Upper lobe of left lung (tissue), 6 donors: ENCODE results near the gene HERC3. TPM values are rescaled to one million over a fixed set of nuclear protein-coding genes. Genes with fewer than 3 reads are reported as not detected.
A peak's percentile ranks its signal among the peaks of the same experiment; 100 is the strongest.

Source experiments
- ATAC-seq, 2 donors: fragments of 200-7000 bp; cut with Tn5 transposase; one replicate each; pipeline ENCODE4 v1.9.1; 2022; ENCODE audit warnings: mild to moderate bottlenecking in 2 of 2, moderate library complexity in 2 of 2; ENCODE audit not compliant: low FRiP score in 2 of 2
- DNase-seq, 2 donors: peaks; one replicate each; pipeline ENCODE4 v3.0.0-alpha.2; 2019 to 2020
- H3K27ac ChIP-seq, 4 donors: fragments of 200-600 bp; sonication (generic); one replicate each; pipeline ENCODE4 v1.5.1; 2016 to 2019
- H3K27me3 ChIP-seq, 4 donors: fragments of 200-600 bp; sonication (generic); one replicate each; pipeline ENCODE4 v1.5.1; 2017 to 2019
- H3K36me3 ChIP-seq, 4 donors: fragments of 200-600 bp; sonication (generic); one replicate each; pipeline ENCODE4 v1.5.1; 2016 to 2019
- H3K4me1 ChIP-seq, 4 donors: fragments of 200-600 bp; sonication (generic); one replicate each; pipeline ENCODE4 v1.5.1; 2018 to 2019
- H3K4me3 ChIP-seq, 4 donors: fragments of 200-600 bp; sonication (generic); one replicate each; pipeline ENCODE4 v1.5.1; 2017 to 2019; ENCODE audit warnings: mild to moderate bottlenecking in 2 of 4, moderate library complexity in 1 of 4
- H3K9me3 ChIP-seq, 4 donors: fragments of 200-600 bp; sonication (generic); one replicate each; pipeline ENCODE4 v1.5.1; 2018 to 2019
- CTCF ChIP-seq, 6 experiments: fragments of 450-650 bp in 4 of 6; fragments of 200-600 bp in 2 of 6; sonication (generic) in 2 of 6; IDR thresholded peaks; one replicate each; pipeline ENCODE4 v1.5.1; 2016 to 2019; ENCODE audit warnings: antibody characterized with exemption in 6 of 6
- EP300 ChIP-seq, 4 donors: sonication (generic); formaldehyde crosslinking; IDR thresholded peaks; one replicate each; pipeline ENCODE4 v1.5.1; 2017; ENCODE audit warnings: antibody characterized with exemption in 4 of 4, control low read depth in 2 of 4
- POLR2A ChIP-seq, 4 donors: fragments of 450-650 bp; IDR thresholded peaks; one replicate each; pipeline ENCODE4 v1.5.1; 2016 to 2017; ENCODE audit warnings: antibody characterized with exemption in 4 of 4, mild to moderate bottlenecking in 2 of 4
- POLR2AphosphoS5 ChIP-seq, 2 donors: sonication (generic); formaldehyde crosslinking; IDR thresholded peaks; one replicate each; pipeline ENCODE4 v1.5.1; 2017; ENCODE audit warnings: antibody characterized with exemption in 2 of 2
- WGBS, 2 donors: methylation state at CpG; one replicate each; pipeline ENCODE4 v1.1.5; 2017 to 2018; 5-methylcytosine and 5-hydroxymethylcytosine counted together
- total RNA-seq, 6 donors: library from RNA; depleted of rRNA in 4 of 6; stranded (reverse); fragments of >200 nt in 4 of 6; gene quantifications; one replicate each; pipeline versions ENCODE4 v1.1.0 to v1.2.1, GENCODE V29; 2016 to 2021
- donor health status: DM: no; HTN: no; CAD: no; lungs with moderate emphysema.
- donor health status: DM: no; HTN: yes; CAD: no; lungs with severe emphysema.

HERC3 gene
- total RNA-seq, 6 donors from 2014 or later, result 37.5 to 103 (median 49.7) TPM

GRCh38 chr4:88672987-88673386 is 80.7 kb downstream of the HERC3 start:
- TF ChIP-seq EP300 (IDR thresholded peaks at IDR 0.05), result no peak
- no peak for TF ChIP-seq POLR2A (IDR thresholded peaks at IDR 0.05)
- TF ChIP-seq CTCF (IDR thresholded peaks at IDR 0.05), result peak in 5 of 6 experiments; percentile 24 to 44 (median 37)
- TF ChIP-seq POLR2AphosphoS5 (IDR thresholded peaks at IDR 0.05), result no peak
- H3K4me1 ChIP-seq, result no peaks in the 10 kb centered on the region
- no peak overlapping the region for H3K4me3 ChIP-seq
- 63 to 67% methylated on average over 5 of the region's 5 CpGs for WGBS, 2 donors
- no peaks in the 10 kb centered on the region for H3K9me3 ChIP-seq
- ATAC-seq, result peak in 1 of 2 donors; percentile 63
- DNase-seq, result no peak
- no peaks in the 10 kb centered on the region for H3K27me3 ChIP-seq
- H3K36me3 ChIP-seq, result peaks cover 7 to 73% (median 22%) of the 10 kb centered on the region in 4 donors
- no peak overlapping the region for H3K27ac ChIP-seq

- peaks cover 7 to 74% (median 25%) of the 10 kb centered on the region in 4 donors for H3K36me3 ChIP-seq
- 86 to 93% methylated on average over 2 of the region's 2 CpGs for WGBS, 2 donors
These were observed 81.6 kb downstream of the HERC3 start for GRCh38 chr4:88673886-88674285.

GRCh38 chr4:88674565-88674964 is 82.3 kb downstream of the HERC3 start:
- DNase-seq (no peak), ATAC-seq (no peak)
- no peak for TF ChIP-seq CTCF (IDR thresholded peaks at IDR 0.05)
- no peak for TF ChIP-seq POLR2A (IDR thresholded peaks at IDR 0.05)
- TF ChIP-seq EP300 (IDR thresholded peaks at IDR 0.05), result no peak
- no peak for TF ChIP-seq POLR2AphosphoS5 (IDR thresholded peaks at IDR 0.05)
- Histone ChIP-seq H3K36me3 (peaks cover 7 to 74% (median 31%) of the 10 kb centered on the region in 4 donors), H3K27me3 (no peaks in the 10 kb centered on the region), H3K27ac (no peak overlapping the region), H3K4me1 (no peaks in the 10 kb centered on the region), H3K9me3 (no peaks in the 10 kb centered on the region), H3K4me3 (no peak overlapping the region)

More at GRCh38 chr4:88673886-88674285, 81.6 kb downstream of the HERC3 start:
- Histone ChIP-seq H3K9me3 (no peaks in the 10 kb centered on the region), H3K4me1 (no peaks in the 10 kb centered on the region), H3K27ac (no peak overlapping the region), H3K27me3 (no peaks in the 10 kb centered on the region), H3K4me3 (no peak overlapping the region)
- no peak for ATAC-seq
- no peak for TF ChIP-seq POLR2AphosphoS5 (IDR thresholded peaks at IDR 0.05)
- TF ChIP-seq CTCF (IDR thresholded peaks at IDR 0.05), result no peak
- TF ChIP-seq POLR2A (IDR thresholded peaks at IDR 0.05), result no peak
- no peak for TF ChIP-seq EP300 (IDR thresholded peaks at IDR 0.05)
- DNase-seq, result no peak

GRCh38 chr4:88674979-88675378 is 82.7 kb downstream of the HERC3 start:
- Histone ChIP-seq H3K27me3 (no peaks in the 10 kb centered on the region), H3K4me1 (no peaks in the 10 kb centered on the region), H3K27ac (no peak overlapping the region), H3K36me3 (peaks cover 8 to 74% (median 33%) of the 10 kb centered on the region in 4 donors), H3K4me3 (no peak overlapping the region), H3K9me3 (no peaks in the 10 kb centered on the region)
- WGBS, 2 donors, result 90 to 94% methylated on average over 2 of the region's 2 CpGs
- ATAC-seq (no peak), DNase-seq (no peak)
- TF ChIP-seq POLR2A (IDR thresholded peaks at IDR 0.05) (no peak), EP300 (IDR thresholded peaks at IDR 0.05) (no peak), POLR2AphosphoS5 (IDR thresholded peaks at IDR 0.05) (no peak), CTCF (IDR thresholded peaks at IDR 0.05) (no peak)

GRCh38 chr4:88675543-88675942 is 83.3 kb downstream of the HERC3 start:
- TF ChIP-seq POLR2AphosphoS5 (IDR thresholded peaks at IDR 0.05), result no peak
- no peak for TF ChIP-seq CTCF (IDR thresholded peaks at IDR 0.05)
- TF ChIP-seq POLR2A (IDR thresholded peaks at IDR 0.05), result no peak
- no peak for TF ChIP-seq EP300 (IDR thresholded peaks at IDR 0.05)
- Histone ChIP-seq H3K27ac (no peak overlapping the region), H3K9me3 (no peaks in the 10 kb centered on the region), H3K4me3 (no peak overlapping the region), H3K27me3 (no peaks in the 10 kb centered on the region), H3K4me1 (no peaks in the 10 kb centered on the region), H3K36me3 (peaks cover 11 to 74% (median 35%) of the 10 kb centered on the region in 4 donors)
- DNase-seq, result no peak
- ATAC-seq, result no peak
- WGBS, 2 donors, result 86 to 92% methylated on average over 2 of the region's 2 CpGs
